Naive B cell (primary cell): Measurements from ENCODE around the gene WDR6. TPM values are rescaled to one million over a fixed set of nuclear protein-coding genes. Genes with fewer than 3 reads are reported as not detected.

Experiments
- ATAC-seq, 2 donors: fragments of 150-1000 bp; cut with Tn5 transposase; 2 replicates each; pipeline ENCODE4 v1.10.0; 2021; ENCODE audit warnings: low read depth in 2 of 2, mild to moderate bottlenecking in 2 of 2, moderate library complexity in 2 of 2
- DNase-seq: peaks from one replicate; pipeline ENCODE4 v3.0.0; 2022
- H3K27ac Mint-ChIP-seq, 6 donors: one replicate each; pipeline ENCODE4 v1.8.0; 2020 to 2022; ENCODE audit warnings: mild to moderate bottlenecking in 6 of 6, mixed read lengths in 6 of 6, moderate library complexity in 5 of 6, inconsistent platforms in 2 of 6
- H3K27me3 Mint-ChIP-seq, 3 donors: one replicate each; pipeline ENCODE4 v1.8.0; 2021 to 2022; ENCODE audit warnings: mixed read lengths in 3 of 3, mild to moderate bottlenecking in 1 of 3
- H3K36me3 Mint-ChIP-seq, 2 donors: one replicate each; pipeline ENCODE4 v1.8.0; 2020 to 2022; ENCODE audit warnings: mixed read lengths in 2 of 2, inconsistent platforms in 1 of 2, mild to moderate bottlenecking in 1 of 2
- H3K4me1 Mint-ChIP-seq, 3 donors: one replicate each; pipeline ENCODE4 v1.8.0; 2020 to 2022; ENCODE audit warnings: mixed read lengths in 3 of 3, inconsistent platforms in 1 of 3, mild to moderate bottlenecking in 1 of 3, moderate library complexity in 1 of 3
- H3K4me3 Mint-ChIP-seq, 8 donors: one replicate each; pipeline ENCODE4 v1.8.0; 2020 to 2022; ENCODE audit warnings: mild to moderate bottlenecking in 8 of 8, mixed read lengths in 8 of 8, moderate library complexity in 8 of 8, inconsistent platforms in 2 of 8
- H3K9me3 Mint-ChIP-seq, 7 donors: one replicate each; pipeline ENCODE4 v1.8.0; 2020 to 2022; ENCODE audit warnings: mixed read lengths in 7 of 7, mild to moderate bottlenecking in 5 of 7, inconsistent platforms in 2 of 7, moderate library complexity in 1 of 7
- polyA plus RNA-seq, 6 donors: library from polyadenylated mRNA; unstranded; fragments of 300-500 nt; fragmentation: Illumina TruSeq; gene quantifications; one replicate each; pipeline ENCODE4 v1.2.3, GENCODE V29; 2021; ENCODE audit warnings: low read depth in 6 of 6

The WDR6 gene
- polyA plus RNA-seq, 6 donors from 2014 or later: 94.3 to 112 (median 106) TPM

- Mint-ChIP-seq H3K9me3 (no peaks in the 10 kb centered on the region), H3K27ac (peak within 1 kb of the TSS; percentile 94 to 99 (median 98)), H3K36me3 (no peaks in the 10 kb centered on the region), H3K4me3 (peak within 1 kb of the TSS; percentile 90 to 98 (median 97)), H3K27me3 (no peaks in the 10 kb centered on the region), H3K4me1 (peaks cover 25 to 74% (median 57%) of the 10 kb centered on the region in 3 donors)
- peak; percentile 78 to 80 for ATAC-seq
- DNase-seq: peak; percentile 94
Measured at GRCh38 chr3:49021813-49022687, 14.9 kb downstream of the WDR6 start, which contains the start of gene NDUFAF3. TSS of gene NDUFAF3 (plus strand) at chr3:49022121. CDS start at chr3:49022145, 24 bp downstream.

- no peak for ATAC-seq
- no peak for DNase-seq
- H3K36me3 Mint-ChIP-seq: no peaks in the 10 kb centered on the region
- peak overlapping the region; percentile 91 to 98 (median 98) for H3K27ac Mint-ChIP-seq
- H3K9me3 Mint-ChIP-seq: no peaks in the 10 kb centered on the region
- H3K4me1 Mint-ChIP-seq: peaks cover 29 to 73% (median 60%) of the 10 kb centered on the region in 3 donors
- H3K27me3 Mint-ChIP-seq: no peaks in the 10 kb centered on the region
- peak overlapping the region; percentile 89 to 98 (median 96) for H3K4me3 Mint-ChIP-seq
Measured at GRCh38 chr3:49022688-49023171, 15.5 kb downstream of the WDR6 start.

GRCh38 chr3:49023775-49024174 is 16.6 kb downstream of the WDR6 start:
- no peak for ATAC-seq
- H3K36me3 Mint-ChIP-seq: no peaks in the 10 kb centered on the region
- DNase-seq: no peak
- H3K4me1 Mint-ChIP-seq: peaks cover 39 to 82% (median 67%) of the 10 kb centered on the region in 3 donors
- peak overlapping the region; percentile 42 to 97 (median 77) for H3K4me3 Mint-ChIP-seq
- no peaks in the 10 kb centered on the region for H3K27me3 Mint-ChIP-seq
- H3K9me3 Mint-ChIP-seq: no peaks in the 10 kb centered on the region
- H3K27ac Mint-ChIP-seq: peak overlapping the region in 5 of 6 donors; percentile 15 to 98 (median 63)

- Mint-ChIP-seq H3K4me3 (peak overlapping the region in 3 of 8 donors; percentile 22 to 93 (median 70)), H3K36me3 (no peaks in the 10 kb centered on the region), H3K4me1 (peaks cover 46 to 81% (median 74%) of the 10 kb centered on the region in 3 donors), H3K9me3 (no peaks in the 10 kb centered on the region), H3K27me3 (no peaks in the 10 kb centered on the region), H3K27ac (peak overlapping the region in 1 of 6 donors; percentile 24)
- ATAC-seq (no peak), DNase-seq (no peak)
Measured at GRCh38 chr3:49024449-49024848, 17.3 kb downstream of the WDR6 start.

- no peak for ATAC-seq
Measured at GRCh38 chr3:49025005-49025792, 18.0 kb downstream of the WDR6 start.

GRCh38 chr3:49025793-49026520 is 18.8 kb downstream of the WDR6 start:
- H3K36me3 Mint-ChIP-seq: no peaks in the 10 kb centered on the region

More at GRCh38 chr3:49025005-49025792, 18.0 kb downstream of the WDR6 start:
- peak overlapping the region in 3 of 6 donors; percentile 69 to 87 (median 82) for H3K27ac Mint-ChIP-seq
- DNase-seq: no peak
- peaks cover 46 to 79% (median 69%) of the 10 kb centered on the region in 3 donors for H3K4me1 Mint-ChIP-seq
- H3K27me3 Mint-ChIP-seq: no peaks in the 10 kb centered on the region
- peak overlapping the region in 2 of 8 donors; percentile 70 to 93 for H3K4me3 Mint-ChIP-seq
- H3K9me3 Mint-ChIP-seq: no peaks in the 10 kb centered on the region
- no peaks in the 10 kb centered on the region for H3K36me3 Mint-ChIP-seq

GRCh38 chr3:49026536-49026935 is 19.3 kb downstream of the WDR6 start:
- Mint-ChIP-seq H3K4me3 (peak overlapping the region in 2 of 8 donors; percentile 6 to 93), H3K4me1 (peaks cover 40 to 72% (median 68%) of the 10 kb centered on the region in 3 donors), H3K36me3 (peaks cover 4% of the 10 kb centered on the region in 2 donors), H3K27me3 (no peaks in the 10 kb centered on the region), H3K27ac (peak overlapping the region in 2 of 6 donors; percentile 20 to 60), H3K9me3 (no peaks in the 10 kb centered on the region)
- ATAC-seq: no peak
- no peak for DNase-seq

More at GRCh38 chr3:49025793-49026520, 18.8 kb downstream of the WDR6 start:
- no peak for ATAC-seq
- peaks cover 44 to 75% (median 64%) of the 10 kb centered on the region in 3 donors for H3K4me1 Mint-ChIP-seq
- H3K27me3 Mint-ChIP-seq: no peaks in the 10 kb centered on the region
- H3K4me3 Mint-ChIP-seq: peak overlapping the region in 2 of 8 donors; percentile 6 to 93
- DNase-seq: no peak
- H3K9me3 Mint-ChIP-seq: no peaks in the 10 kb centered on the region
- H3K27ac Mint-ChIP-seq: peak overlapping the region in 4 of 6 donors; percentile 69 to 87 (median 77)

GRCh38 chr3:49027634-49028033 is 20.4 kb downstream of the WDR6 start:
- no peak for ATAC-seq
- Mint-ChIP-seq H3K27ac (peak overlapping the region in 2 of 6 donors; percentile 54 to 99), H3K4me1 (peaks cover 40 to 69% (median 65%) of the 10 kb centered on the region in 3 donors), H3K27me3 (no peaks in the 10 kb centered on the region), H3K36me3 (peaks cover 4 to 13% of the 10 kb centered on the region in 2 donors), H3K9me3 (no peaks in the 10 kb centered on the region), H3K4me3 (peak overlapping the region in 2 of 8 donors; percentile 93 to 94)
- DNase-seq: no peak

GRCh38 chr3:49028298-49028672 is 21.1 kb downstream of the WDR6 start:
- Mint-ChIP-seq H3K4me1 (peaks cover 37 to 63% (median 59%) of the 10 kb centered on the region in 3 donors), H3K27me3 (no peaks in the 10 kb centered on the region), H3K4me3 (peak overlapping the region; percentile 93 to 99 (median 95)), H3K9me3 (no peaks in the 10 kb centered on the region), H3K27ac (peak overlapping the region; percentile 98 to 100 (median 99)), H3K36me3 (peaks cover 4 to 13% of the 10 kb centered on the region in 2 donors)
- ATAC-seq (no peak), DNase-seq (no peak)

- peaks cover 4 to 13% of the 10 kb centered on the region in 2 donors for H3K36me3 Mint-ChIP-seq
- peak within 1 kb of the TSS; percentile 93 to 99 (median 95) for H3K4me3 Mint-ChIP-seq
- no peaks in the 10 kb centered on the region for H3K9me3 Mint-ChIP-seq
- ATAC-seq (peak; percentile 96 to 97), DNase-seq (peak; percentile 92)
- peak within 1 kb of the TSS; percentile 98 to 100 (median 99) for H3K27ac Mint-ChIP-seq
- peaks cover 37 to 57% (median 52%) of the 10 kb centered on the region in 3 donors for H3K4me1 Mint-ChIP-seq
- no peaks in the 10 kb centered on the region for H3K27me3 Mint-ChIP-seq
Measured at GRCh38 chr3:49028673-49029562, 21.7 kb downstream of the WDR6 start, which contains the start of gene IMPDH2. TSS of gene IMPDH2 (minus strand) at chr3:49029398. CDS start at chr3:49029350, 48 bp downstream.

- Mint-ChIP-seq H3K4me1 (peaks cover 37 to 51% (median 46%) of the 10 kb centered on the region in 3 donors), H3K27me3 (no peaks in the 10 kb centered on the region), H3K4me3 (peak overlapping the region; percentile 93 to 99 (median 95)), H3K9me3 (no peaks in the 10 kb centered on the region), H3K27ac (peak overlapping the region; percentile 98 to 100 (median 99)), H3K36me3 (peaks cover 5 to 13% of the 10 kb centered on the region in 2 donors)
- no peak for ATAC-seq
- no peak for DNase-seq
Measured at GRCh38 chr3:49029563-49029884, 22.3 kb downstream of the WDR6 start.
